H9 (cell line): Measurements from ENCODE around the gene TEX28. TPM values are rescaled to one million over a fixed set of nuclear protein-coding genes. Genes with fewer than 3 reads are reported as not detected.

Source experiments
- DNase-seq: peaks from one replicate; pipeline ENCODE4 v3.0.0-alpha.2; 2017
- H2AFZ ChIP-seq: one replicate; pipeline ENCODE4 v1.6.1; 2013; ENCODE audit warnings: mild to moderate bottlenecking, low read length, control low read depth, moderate library complexity
- H2AK5ac ChIP-seq: 2 replicates; pipeline ENCODE4 v1.6.1; 2013; ENCODE audit warnings: low read length, control low read depth, mixed read lengths; ENCODE audit not compliant: insufficient read length
- H2BK120ac ChIP-seq: one replicate; pipeline ENCODE4 v1.6.1; 2013; ENCODE audit warnings: low read depth, mild to moderate bottlenecking, low read length, control low read depth, inconsistent platforms; ENCODE audit not compliant: poor library complexity, severe bottlenecking
- H2BK12ac ChIP-seq: 2 replicates; pipeline ENCODE4 v1.6.1; 2013; ENCODE audit warnings: low read length, control low read depth, mixed read lengths, low read depth; ENCODE audit not compliant: insufficient read length
- H2BK15ac ChIP-seq: 2 replicates; pipeline ENCODE4 v1.6.1; 2013; ENCODE audit warnings: low read depth, low read length, control low read depth
- H2BK20ac ChIP-seq: one replicate; pipeline ENCODE4 v1.6.1; 2013; ENCODE audit warnings: low read depth, mild to moderate bottlenecking, low read length, control low read depth, inconsistent platforms; ENCODE audit not compliant: poor library complexity, severe bottlenecking
- H2BK5ac ChIP-seq: 2 replicates; pipeline ENCODE4 v1.6.1; 2013; ENCODE audit warnings: low read length, control low read depth, mixed read lengths; ENCODE audit not compliant: insufficient read length
- H3K14ac ChIP-seq: 2 replicates; pipeline ENCODE4 v1.6.1; 2013; ENCODE audit warnings: low read length, control low read depth; ENCODE audit not compliant: insufficient read depth
- H3K18ac ChIP-seq: 2 replicates; pipeline ENCODE4 v1.6.1; 2013; ENCODE audit warnings: low read depth, mild to moderate bottlenecking, mixed read lengths, low read length, control low read depth; ENCODE audit not compliant: insufficient read length
- H3K23ac ChIP-seq: 2 replicates; pipeline ENCODE4 v1.6.1; 2013; ENCODE audit warnings: low read length, control low read depth, mixed read lengths, low read depth; ENCODE audit not compliant: insufficient read length
- H3K23me2 ChIP-seq: 2 replicates; pipeline ENCODE4 v1.6.1; 2013; ENCODE audit warnings: low read depth, mild to moderate bottlenecking, mixed read lengths, low read length, control low read depth; ENCODE audit not compliant: insufficient read length, poor library complexity, severe bottlenecking
- H3K27ac ChIP-seq: 2 replicates; pipeline ENCODE4 v1.5.1; 2013; ENCODE audit warnings: low read length, control low read depth, mixed read lengths, low read depth; ENCODE audit not compliant: insufficient read length
- H3K27me3 ChIP-seq: 2 replicates; pipeline ENCODE4 v1.6.1; 2013; ENCODE audit warnings: low read length, control low read depth, inconsistent platforms; ENCODE audit not compliant: insufficient read depth
- H3K4ac ChIP-seq: 2 replicates; pipeline ENCODE4 v1.6.1; 2013; ENCODE audit warnings: low read depth, mild to moderate bottlenecking, control low read depth, inconsistent platforms, low read length, moderate library complexity
- H3K4me1 ChIP-seq: 2 replicates; pipeline ENCODE4 v1.6.1; 2013; ENCODE audit warnings: low read length, control low read depth, inconsistent platforms; ENCODE audit not compliant: insufficient read depth
- H3K4me2 ChIP-seq: 2 replicates; pipeline ENCODE4 v1.6.1; 2013; ENCODE audit warnings: low read length, control low read depth, mixed read lengths; ENCODE audit not compliant: insufficient read length, insufficient read depth
- H3K56ac ChIP-seq: 2 replicates; pipeline ENCODE4 v1.6.1; 2013; ENCODE audit warnings: low read depth, mild to moderate bottlenecking, mixed read lengths, low read length, control low read depth; ENCODE audit not compliant: insufficient read length
- H3K79me1 ChIP-seq: 2 replicates; pipeline ENCODE4 v1.6.1; 2013; ENCODE audit warnings: low read depth, mild to moderate bottlenecking, moderate library complexity, low read length, control low read depth, inconsistent platforms; ENCODE audit not compliant: insufficient read depth, poor library complexity, severe bottlenecking
- H3K79me2 ChIP-seq: 2 replicates; pipeline ENCODE4 v1.6.1; 2013; ENCODE audit warnings: low read length, control low read depth, inconsistent platforms; ENCODE audit not compliant: insufficient read depth
- H3K9ac ChIP-seq: 2 replicates; pipeline ENCODE4 v1.6.1; 2013; ENCODE audit warnings: low read length, control low read depth, mixed read lengths; ENCODE audit not compliant: insufficient read length; ENCODE audit errors: extremely low read depth
- H3K9me3 ChIP-seq: one replicate; pipeline ENCODE4 v1.6.1; 2013; ENCODE audit warnings: low read depth, low read length, inconsistent platforms; ENCODE audit not compliant: control insufficient read depth
- H3T11ph ChIP-seq: one replicate; pipeline ENCODE4 v1.6.1; 2013; ENCODE audit warnings: mild to moderate bottlenecking, low read length, control low read depth, inconsistent platforms
- H4K20me1 ChIP-seq: one replicate; pipeline ENCODE4 v1.6.1; 2013; ENCODE audit not compliant: control insufficient read depth, insufficient read length, insufficient read depth
- H4K5ac ChIP-seq: 2 replicates; pipeline ENCODE4 v1.6.1; 2013; ENCODE audit warnings: low read depth, mild to moderate bottlenecking, mixed read lengths, low read length, control low read depth; ENCODE audit not compliant: insufficient read length
- H4K8ac ChIP-seq: replicated peaks from 2 replicates; pipeline ENCODE4 v1.6.1; 2013; ENCODE audit warnings: low read length, control low read depth, mixed read lengths, low read depth; ENCODE audit not compliant: insufficient read length
- H4K91ac ChIP-seq: 2 replicates; pipeline ENCODE4 v1.6.1; 2013; ENCODE audit warnings: low read depth, mild to moderate bottlenecking, moderate library complexity, mixed read lengths, low read length, control low read depth; ENCODE audit not compliant: insufficient read length
- H3K27ac Mint-ChIP-seq, 3 experiments: 2 replicates in 2 of 3; 3 replicates in 1 of 3; pipeline ENCODE4 v1.8.0; 2020 to 2021; ENCODE audit warnings: mixed read lengths in 3 of 3, mild to moderate bottlenecking in 1 of 3, moderate library complexity in 1 of 3
- H3K27me3 Mint-ChIP-seq: 2 replicates; pipeline ENCODE4 v1.8.0; 2021; ENCODE audit warnings: low read depth, mild to moderate bottlenecking, moderate library complexity, mixed read lengths
- H3K36me3 Mint-ChIP-seq, 3 experiments: 2 replicates in 2 of 3; 3 replicates in 1 of 3; pipeline ENCODE4 v1.8.0; 2020 to 2021; ENCODE audit warnings: low read depth in 3 of 3, mixed read lengths in 3 of 3; ENCODE audit not compliant: insufficient read depth in 1 of 3
- H3K4me1 Mint-ChIP-seq, 2 experiments: 2 replicates each; pipeline ENCODE4 v1.8.0; 2020; ENCODE audit warnings: mixed read lengths in 2 of 2
- H3K4me3 Mint-ChIP-seq, 2 experiments: 2 replicates in 1 of 2; 3 replicates in 1 of 2; pipeline ENCODE4 v1.8.0; 2020 to 2021; ENCODE audit warnings: mild to moderate bottlenecking in 2 of 2, mixed read lengths in 2 of 2, moderate library complexity in 1 of 2
- H3K9me3 Mint-ChIP-seq, 2 experiments: 2 replicates in 1 of 2; 3 replicates in 1 of 2; pipeline ENCODE4 v1.8.0; 2020; ENCODE audit warnings: mild to moderate bottlenecking in 2 of 2, mixed read lengths in 2 of 2, moderate library complexity in 1 of 2
- CTCF ChIP-seq: fragments of 200-600 bp; sonication (generic); conservative IDR thresholded peaks from 3 replicates; pipeline ENCODE4 v1.8.0; 2021; ENCODE audit warnings: antibody characterized with exemption, mild to moderate bottlenecking
- WGBS: extraction: QIAGEN DNeasy Blood & Tissue Kit; methylation state at CpG from one replicate; pipeline ENCODE4 v1.1.7; 2013; ENCODE audit warnings: missing lambda C conversion rate, low lambda C conversion rate, mixed read lengths; ENCODE audit not compliant: insufficient read length; ENCODE audit errors: extremely low coverage; 5-methylcytosine and 5-hydroxymethylcytosine counted together
- total RNA-seq: library from RNA; stranded (reverse); gene quantifications from 2 replicates; pipeline ENCODE4 v1.2.1, GENCODE V29; 2021

Gene TEX28
- total RNA-seq, 1 experiment from 2014 or later, result not detected

DNA sequence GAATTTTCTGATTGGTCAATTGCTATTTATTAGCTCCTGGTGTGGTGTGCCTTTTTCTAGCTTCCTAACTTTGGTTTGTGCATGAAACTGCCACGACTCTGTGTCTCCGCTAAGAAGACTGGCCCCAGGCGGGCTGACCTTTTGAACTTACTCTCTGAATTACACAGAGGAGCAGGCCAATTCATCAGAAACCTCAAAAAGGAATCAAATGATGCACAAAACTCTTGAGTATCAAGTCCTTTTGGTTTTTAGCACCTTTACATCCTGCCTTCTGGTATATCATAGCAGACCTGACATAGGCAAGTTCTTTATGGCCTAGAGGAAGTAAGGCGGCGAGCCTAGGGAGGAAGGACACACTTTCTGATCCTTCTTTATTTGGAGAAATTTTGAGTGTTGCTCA lies 18.2 kb upstream of the TEX28 start:
- Mint-ChIP-seq H3K9me3 (peaks cover 75 to 83% of the 10 kb centered on the region in 2 experiments), H3K27ac (no peak overlapping the region), H3K27me3 (peaks cover 10% of the 10 kb centered on the region), H3K4me1 (peaks cover 2 to 10% of the 10 kb centered on the region in 2 experiments), H3K36me3 (peaks cover 0 to 2% (median 0%) of the 10 kb centered on the region in 3 experiments; a peak in 2 of 7 replicates), H3K4me3 (no peak overlapping the region)
- Histone ChIP-seq H3K27ac (no peak overlapping the region), H2BK12ac (no peak overlapping the region), H3K4me1 (no peaks in the 10 kb centered on the region), H2AFZ (no peak overlapping the region), H2BK5ac (no peak overlapping the region), H2AK5ac (no peak overlapping the region), H3K79me2 (no peaks in the 10 kb centered on the region), H3K4me2 (no peak overlapping the region), H2BK15ac (no peak overlapping the region), H3K9ac (no peak overlapping the region), H2BK20ac (no peak overlapping the region), H3K79me1 (no peaks in the 10 kb centered on the region), H2BK120ac (no peak overlapping the region), H3K18ac (no peak overlapping the region), H4K20me1 (no peaks in the 10 kb centered on the region), H3K14ac (no peak overlapping the region), H3K4ac (no peak overlapping the region), H3K23ac (no peak overlapping the region), H3K23me2 (no peaks in the 10 kb centered on the region), H4K8ac (no peak overlapping the region), H3K56ac (no peak overlapping the region), H3K9me3 (peaks cover 61% of the 10 kb centered on the region), H4K91ac (no peak overlapping the region), H4K5ac (no peak overlapping the region), H3K27me3 (no peaks in the 10 kb centered on the region), H3T11ph (no peak overlapping the region)
- no peak for DNase-seq
- no peak for TF ChIP-seq CTCF
- WGBS, result no CpG with 5 or more reads among the region's 5 CpGs
